K562 (cell line): Measurements from ENCODE around the gene STYXL1. TPM values are rescaled to one million over a fixed set of nuclear protein-coding genes. Genes with fewer than 3 reads are reported as not detected.

ENCODE experiments used
- BDP1 ChIP-seq: IDR thresholded peaks from 3 replicates; pipeline ENCODE4 v1.6.1; 2011; ENCODE audit not compliant: insufficient read length, insufficient read depth
- CCAR2 ChIP-seq: fragments of 200-400 bp; formaldehyde crosslinking; IDR thresholded peaks from 2 replicates; pipeline ENCODE4 v1.6.1; 2017; ENCODE audit warnings: mild to moderate bottlenecking, low read depth, low read length
- EZH2 ChIP-seq: IDR thresholded peaks from 2 replicates; pipeline ENCODE4 v1.6.1; 2012; ENCODE audit warnings: low read depth, mild to moderate bottlenecking, inconsistent platforms, low read length, borderline replicate concordance
- MYC ChIP-seq, 2 experiments: fragments of 250-450 bp in 1 of 2; sonication (Bioruptor Pico) in 1 of 2; IDR thresholded peaks; 2 replicates each; pipeline versions ENCODE4 v1.5.1 to v1.6.1; 2012 to 2021; ENCODE audit warnings: low read depth in 2 of 2, borderline replicate concordance in 1 of 2, improper control_type of control experiment in 1 of 2, low read length in 1 of 2, mild to moderate bottlenecking in 1 of 2, moderate library complexity in 1 of 2
- PHF21A ChIP-seq: fragments of 450-650 bp; IDR thresholded peaks from 2 replicates; pipeline ENCODE4 v1.6.1; 2017; ENCODE audit warnings: low read depth, borderline replicate concordance
- POLR2G ChIP-seq: fragments of 200-400 bp; formaldehyde crosslinking; IDR thresholded peaks from 2 replicates; pipeline ENCODE4 v1.6.1; 2017; ENCODE audit warnings: low read depth, mild to moderate bottlenecking, antibody characterized with exemption, low read length, moderate library complexity
- SETDB1 ChIP-seq: IDR thresholded peaks from one replicate; pipeline ENCODE4 v1.6.1; 2012; ENCODE audit warnings: low read length, control low read depth, inconsistent platforms
- SNIP1 ChIP-seq: fragments of 450-650 bp; IDR thresholded peaks from 2 replicates; pipeline ENCODE4 v1.7.1; 2017; ENCODE audit warnings: low read depth, mild to moderate bottlenecking
- ZNF124 ChIP-seq: sonication (generic); formaldehyde crosslinking; IDR thresholded peaks from 2 replicates; pipeline ENCODE4 v1.8.1; 2022; ENCODE audit warnings: missing genetic modification reagents
- polyA plus RNA-seq, 8 experiments: library from polyadenylated mRNA; depleted of rRNA in 4 of 8; stranded (reverse) in 5 of 8; unstranded in 3 of 8; fragments of >200 nt; fragmentation: Nextera tagmentation in 2 of 8; fragmentation: Illumina TruSeq in 1 of 8; extraction: Ambion mirVana in 2 of 8; extraction: Trizol in 1 of 8; gene quantifications; 2 replicates each; pipeline versions ENCODE4 v1.2.1 to v1.2.3, GENCODE V29; 2011 to 2014; ENCODE audit warnings: inconsistent platforms in 1 of 8, missing spikeins in 1 of 8
- total RNA-seq, 7 experiments: library from RNA; depleted of rRNA in 6 of 7; stranded (reverse); fragments of >200 nt in 6 of 7; fragmentation: Illumina TruSeq in 2 of 7; extraction: Trizol in 2 of 7; gene quantifications; 2 replicates each; pipeline versions ENCODE4 v1.2.1 to v1.2.3, GENCODE V29; 2011 to 2021; ENCODE audit warnings: low replicate concordance in 1 of 7
- TF ChIP-seq, protein P1 (sequence below): sonication (generic); formaldehyde crosslinking; IDR thresholded peaks from 2 replicates; pipeline ENCODE4 v1.5.0; 2020; ENCODE audit warnings: missing genetic modification reagents
- TF ChIP-seq, protein P2 (sequence below): fragments of 250-450 bp; sonication (Bioruptor Pico); IDR thresholded peaks from 2 replicates; pipeline ENCODE4 v1.5.0; 2022; ENCODE audit warnings: mild to moderate bottlenecking
- TF ChIP-seq, protein P3 (sequence below): fragments of 450-650 bp; IDR thresholded peaks from 2 replicates; pipeline ENCODE4 v1.6.1; 2017; ENCODE audit warnings: antibody characterized with exemption, mild to moderate bottlenecking
- TF ChIP-seq, protein P4 (sequence below), 3 experiments: IDR thresholded peaks in 2 of 3; conservative IDR thresholded peaks in 1 of 3; 2 replicates each; pipeline ENCODE4 v1.5.1; 2011 to 2012; ENCODE audit warnings: low read length in 3 of 3, mild to moderate bottlenecking in 3 of 3, control low read depth in 2 of 3, improper control_type of control experiment in 1 of 3, inconsistent platforms in 1 of 3, low read depth in 1 of 3, mixed read lengths in 1 of 3, moderate library complexity in 1 of 3; ENCODE audit not compliant: insufficient read depth in 2 of 3
- TF ChIP-seq, protein P5 (sequence below): sonication (generic); formaldehyde crosslinking; IDR thresholded peaks from 2 replicates; pipeline ENCODE4 v1.8.1; 2023; ENCODE audit warnings: mild to moderate bottlenecking, missing genetic modification reagents

STYXL1 gene
- total and polyA plus RNA-seq, 9 of the 15 experiments (the other 6 are each of a cell fraction or from before 2014, with no cell fraction given), result 36.5 to 97.2 (median 49.9) TPM

DNA sequence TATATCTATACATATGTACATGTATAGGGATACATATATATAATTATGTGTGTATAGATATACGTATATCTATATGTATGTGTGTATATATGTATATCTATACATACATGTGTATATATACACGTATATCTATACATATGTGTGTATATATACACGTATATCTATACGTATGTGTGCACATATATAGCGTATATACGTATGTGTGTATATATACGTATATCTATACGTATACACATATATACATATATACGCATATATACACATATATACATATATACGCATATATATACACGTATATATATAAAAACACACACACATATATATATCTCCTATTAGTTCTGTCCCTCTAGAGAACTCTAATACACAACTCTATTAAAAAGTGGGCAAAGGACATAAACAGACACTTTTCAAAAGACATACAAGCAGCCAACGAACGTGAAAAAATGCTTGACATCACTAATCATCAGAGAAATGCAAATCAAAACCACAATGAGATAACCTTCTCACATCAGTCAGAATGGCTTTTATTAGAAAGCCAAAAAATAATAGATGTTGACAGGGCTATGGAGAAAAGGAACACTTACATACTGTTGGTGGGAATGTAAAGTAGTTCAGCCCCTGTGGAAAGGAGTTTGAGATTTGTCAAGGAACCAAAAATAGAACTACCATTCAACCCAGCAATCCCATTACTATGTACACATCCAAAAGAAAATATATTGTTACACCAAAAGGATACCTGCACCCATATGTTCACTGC, 31.4 kb downstream of the STYXL1 start (continued):
- no peak for TF ChIP-seq PHF21A
- TF ChIP-seq, protein P1, sequence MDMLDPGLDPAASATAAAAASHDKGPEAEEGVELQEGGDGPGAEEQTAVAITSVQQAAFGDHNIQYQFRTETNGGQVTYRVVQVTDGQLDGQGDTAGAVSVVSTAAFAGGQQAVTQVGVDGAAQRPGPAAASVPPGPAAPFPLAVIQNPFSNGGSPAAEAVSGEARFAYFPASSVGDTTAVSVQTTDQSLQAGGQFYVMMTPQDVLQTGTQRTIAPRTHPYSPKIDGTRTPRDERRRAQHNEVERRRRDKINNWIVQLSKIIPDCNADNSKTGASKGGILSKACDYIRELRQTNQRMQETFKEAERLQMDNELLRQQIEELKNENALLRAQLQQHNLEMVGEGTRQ (CRISPR knock-in tag), result no peak
- TF ChIP-seq, protein P2, sequence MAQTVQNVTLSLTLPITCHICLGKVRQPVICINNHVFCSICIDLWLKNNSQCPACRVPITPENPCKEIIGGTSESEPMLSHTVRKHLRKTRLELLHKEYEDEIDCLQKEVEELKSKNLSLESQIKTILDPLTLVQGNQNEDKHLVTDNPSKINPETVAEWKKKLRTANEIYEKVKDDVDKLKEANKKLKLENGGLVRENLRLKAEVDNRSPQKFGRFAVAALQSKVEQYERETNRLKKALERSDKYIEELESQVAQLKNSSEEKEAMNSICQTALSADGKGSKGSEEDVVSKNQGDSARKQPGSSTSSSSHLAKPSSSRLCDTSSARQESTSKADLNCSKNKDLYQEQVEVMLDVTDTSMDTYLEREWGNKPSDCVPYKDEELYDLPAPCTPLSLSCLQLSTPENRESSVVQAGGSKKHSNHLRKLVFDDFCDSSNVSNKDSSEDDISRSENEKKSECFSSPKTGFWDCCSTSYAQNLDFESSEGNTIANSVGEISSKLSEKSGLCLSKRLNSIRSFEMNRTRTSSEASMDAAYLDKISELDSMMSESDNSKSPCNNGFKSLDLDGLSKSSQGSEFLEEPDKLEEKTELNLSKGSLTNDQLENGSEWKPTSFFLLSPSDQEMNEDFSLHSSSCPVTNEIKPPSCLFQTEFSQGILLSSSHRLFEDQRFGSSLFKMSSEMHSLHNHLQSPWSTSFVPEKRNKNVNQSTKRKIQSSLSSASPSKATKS (CRISPR knock-in tag), result peak; percentile 90
- TF ChIP-seq MYC (IDR thresholded peaks at IDR 0.05; ENCODE audit: low read depth, low read length), result no peak
- TF ChIP-seq MYC (CRISPR knock-in tag; IDR thresholded peaks at IDR 0.05; ENCODE audit: borderline replicate concordance, low read depth), result 0 out of 2 replicates have a peak, but pooled peaks have one; percentile 62
- TF ChIP-seq, protein P3, sequence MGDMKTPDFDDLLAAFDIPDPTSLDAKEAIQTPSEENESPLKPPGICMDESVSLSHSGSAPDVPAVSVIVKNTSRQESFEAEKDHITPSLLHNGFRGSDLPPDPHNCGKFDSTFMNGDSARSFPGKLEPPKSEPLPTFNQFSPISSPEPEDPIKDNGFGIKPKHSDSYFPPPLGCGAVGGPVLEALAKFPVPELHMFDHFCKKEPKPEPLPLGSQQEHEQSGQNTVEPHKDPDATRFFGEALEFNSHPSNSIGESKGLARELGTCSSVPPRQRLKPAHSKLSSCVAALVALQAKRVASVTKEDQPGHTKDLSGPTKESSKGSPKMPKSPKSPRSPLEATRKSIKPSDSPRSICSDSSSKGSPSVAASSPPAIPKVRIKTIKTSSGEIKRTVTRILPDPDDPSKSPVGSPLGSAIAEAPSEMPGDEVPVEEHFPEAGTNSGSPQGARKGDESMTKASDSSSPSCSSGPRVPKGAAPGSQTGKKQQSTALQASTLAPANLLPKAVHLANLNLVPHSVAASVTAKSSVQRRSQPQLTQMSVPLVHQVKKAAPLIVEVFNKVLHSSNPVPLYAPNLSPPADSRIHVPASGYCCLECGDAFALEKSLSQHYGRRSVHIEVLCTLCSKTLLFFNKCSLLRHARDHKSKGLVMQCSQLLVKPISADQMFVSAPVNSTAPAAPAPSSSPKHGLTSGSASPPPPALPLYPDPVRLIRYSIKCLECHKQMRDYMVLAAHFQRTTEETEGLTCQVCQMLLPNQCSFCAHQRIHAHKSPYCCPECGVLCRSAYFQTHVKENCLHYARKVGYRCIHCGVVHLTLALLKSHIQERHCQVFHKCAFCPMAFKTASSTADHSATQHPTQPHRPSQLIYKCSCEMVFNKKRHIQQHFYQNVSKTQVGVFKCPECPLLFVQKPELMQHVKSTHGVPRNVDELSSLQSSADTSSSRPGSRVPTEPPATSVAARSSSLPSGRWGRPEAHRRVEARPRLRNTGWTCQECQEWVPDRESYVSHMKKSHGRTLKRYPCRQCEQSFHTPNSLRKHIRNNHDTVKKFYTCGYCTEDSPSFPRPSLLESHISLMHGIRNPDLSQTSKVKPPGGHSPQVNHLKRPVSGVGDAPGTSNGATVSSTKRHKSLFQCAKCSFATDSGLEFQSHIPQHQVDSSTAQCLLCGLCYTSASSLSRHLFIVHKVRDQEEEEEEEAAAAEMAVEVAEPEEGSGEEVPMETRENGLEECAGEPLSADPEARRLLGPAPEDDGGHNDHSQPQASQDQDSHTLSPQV, result no peak
- TF ChIP-seq, protein P4, sequence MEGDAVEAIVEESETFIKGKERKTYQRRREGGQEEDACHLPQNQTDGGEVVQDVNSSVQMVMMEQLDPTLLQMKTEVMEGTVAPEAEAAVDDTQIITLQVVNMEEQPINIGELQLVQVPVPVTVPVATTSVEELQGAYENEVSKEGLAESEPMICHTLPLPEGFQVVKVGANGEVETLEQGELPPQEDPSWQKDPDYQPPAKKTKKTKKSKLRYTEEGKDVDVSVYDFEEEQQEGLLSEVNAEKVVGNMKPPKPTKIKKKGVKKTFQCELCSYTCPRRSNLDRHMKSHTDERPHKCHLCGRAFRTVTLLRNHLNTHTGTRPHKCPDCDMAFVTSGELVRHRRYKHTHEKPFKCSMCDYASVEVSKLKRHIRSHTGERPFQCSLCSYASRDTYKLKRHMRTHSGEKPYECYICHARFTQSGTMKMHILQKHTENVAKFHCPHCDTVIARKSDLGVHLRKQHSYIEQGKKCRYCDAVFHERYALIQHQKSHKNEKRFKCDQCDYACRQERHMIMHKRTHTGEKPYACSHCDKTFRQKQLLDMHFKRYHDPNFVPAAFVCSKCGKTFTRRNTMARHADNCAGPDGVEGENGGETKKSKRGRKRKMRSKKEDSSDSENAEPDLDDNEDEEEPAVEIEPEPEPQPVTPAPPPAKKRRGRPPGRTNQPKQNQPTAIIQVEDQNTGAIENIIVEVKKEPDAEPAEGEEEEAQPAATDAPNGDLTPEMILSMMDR (IDR thresholded peaks at IDR 0.05 in 2 of 3, conservative IDR thresholded peaks at IDR 0.05 in 1 of 3; ENCODE audit: insufficient read depth in 2 of 3, low read depth in 1 of 3, low read length in 3 of 3), result no peak
- TF ChIP-seq, protein P5, sequence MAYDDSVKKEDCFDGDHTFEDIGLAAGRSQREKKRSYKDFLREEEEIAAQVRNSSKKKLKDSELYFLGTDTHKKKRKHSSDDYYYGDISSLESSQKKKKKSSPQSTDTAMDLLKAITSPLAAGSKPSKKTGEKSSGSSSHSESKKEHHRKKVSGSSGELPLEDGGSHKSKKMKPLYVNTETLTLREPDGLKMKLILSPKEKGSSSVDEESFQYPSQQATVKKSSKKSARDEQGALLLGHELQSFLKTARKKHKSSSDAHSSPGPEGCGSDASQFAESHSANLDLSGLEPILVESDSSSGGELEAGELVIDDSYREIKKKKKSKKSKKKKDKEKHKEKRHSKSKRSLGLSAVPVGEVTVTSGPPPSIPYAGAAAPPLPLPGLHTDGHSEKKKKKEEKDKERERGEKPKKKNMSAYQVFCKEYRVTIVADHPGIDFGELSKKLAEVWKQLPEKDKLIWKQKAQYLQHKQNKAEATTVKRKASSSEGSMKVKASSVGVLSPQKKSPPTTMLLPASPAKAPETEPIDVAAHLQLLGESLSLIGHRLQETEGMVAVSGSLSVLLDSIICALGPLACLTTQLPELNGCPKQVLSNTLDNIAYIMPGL (CRISPR knock-in tag), result no peak
- TF ChIP-seq POLR2G, result no peak
- TF ChIP-seq SNIP1, result no peak
- no peak for TF ChIP-seq EZH2
- no peak for TF ChIP-seq BDP1
- no peak for TF ChIP-seq CCAR2
- TF ChIP-seq SETDB1, result no peak
- TF ChIP-seq ZNF124, result no peak
